Activated CD4-positive, alpha-beta T cell treated with anti-CD3 and anti-CD28 coated beads, Interleukin-2, Interleukin-4, amounts not matched to agents 100 ng/mL and 50 ng/mL, durations not matched to agents 16 hours and 8 hours (primary cell): ENCODE results near the gene ADIPOR2.

Experiments used
- DNase-seq: peaks from one replicate; pipeline ENCODE4 v3.0.0-alpha.2; 2020; ENCODE audit warnings: low spot score

Gene ADIPOR2

GRCh38 chr12:1830981-1831963, 140.4 kb downstream of the ADIPOR2 start:
- no peak for DNase-seq

DNA sequence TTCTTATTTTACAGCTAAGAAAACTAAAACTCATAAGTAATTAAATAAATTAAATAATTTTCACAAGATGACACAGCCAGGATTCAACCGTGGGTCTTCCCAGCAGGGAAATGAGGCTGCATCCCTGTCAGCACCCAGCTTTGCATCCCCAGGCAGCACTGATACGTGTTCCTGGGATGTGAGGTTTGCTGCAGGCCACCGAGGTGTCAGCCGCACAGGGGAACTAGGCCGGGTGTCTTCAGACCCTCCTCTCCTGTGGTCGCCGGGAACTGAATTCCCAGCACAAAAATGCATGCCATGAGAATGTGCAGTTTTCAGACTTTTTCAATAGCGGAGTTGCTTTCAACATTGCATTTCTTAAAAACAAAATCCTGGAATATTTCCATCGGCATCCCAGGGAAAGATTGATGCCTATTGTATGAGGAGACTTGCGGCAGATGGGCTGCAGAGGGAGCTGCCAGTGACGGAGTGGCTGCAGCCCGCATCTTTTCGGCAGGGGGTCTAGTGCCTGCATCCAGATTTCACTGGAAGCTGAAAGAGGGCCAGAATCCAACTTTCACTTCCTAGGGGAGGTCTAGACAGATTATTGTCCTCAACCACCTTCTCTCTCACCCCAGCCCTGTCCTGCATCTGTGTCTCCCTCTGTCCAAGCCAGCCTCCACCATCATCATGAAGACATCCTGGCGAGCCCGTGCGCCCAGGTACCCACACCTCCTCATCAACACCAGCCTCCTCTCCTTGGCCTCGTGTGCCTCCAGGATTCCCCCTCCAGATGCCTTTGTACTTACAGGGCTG, 142.1 kb downstream of the ADIPOR2 start:
- no peak for DNase-seq

GRCh38 chr12:1833596-1834028, 142.7 kb downstream of the ADIPOR2 start:
- DNase-seq, result no peak

DNA sequence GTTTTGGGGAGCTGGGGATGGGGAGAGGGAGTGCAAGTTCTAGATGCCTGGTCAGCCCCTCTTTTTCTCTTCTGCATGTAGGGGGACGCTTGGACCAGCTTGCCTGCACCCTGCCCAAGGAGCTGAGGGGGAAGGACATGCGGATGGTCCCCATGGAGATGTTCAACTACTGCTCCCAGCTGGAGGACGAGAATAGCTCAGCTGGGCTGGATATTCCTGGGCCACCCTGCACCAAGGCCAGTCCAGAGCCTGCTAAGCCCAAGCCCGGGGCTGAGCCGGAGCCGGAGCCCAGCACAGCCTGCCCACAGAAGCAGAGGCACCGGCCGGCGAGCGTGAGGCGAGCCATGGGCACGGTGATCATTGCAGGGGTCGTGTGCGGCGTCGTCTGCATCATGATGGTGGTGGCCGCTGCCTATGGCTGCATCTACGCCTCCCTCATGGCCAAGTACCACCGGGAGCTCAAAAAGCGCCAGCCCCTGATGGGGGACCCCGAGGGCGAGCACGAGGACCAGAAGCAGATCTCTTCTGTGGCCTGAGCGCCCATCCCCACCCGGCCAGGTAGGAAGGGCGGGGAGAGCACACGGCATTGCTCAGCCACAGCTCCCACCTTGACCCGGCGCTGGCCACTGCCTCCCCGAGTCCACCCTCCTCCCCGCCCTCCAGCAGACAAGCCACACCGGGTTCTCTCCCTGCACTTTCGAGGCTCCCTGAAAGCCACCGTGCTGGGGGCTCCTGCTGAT, 143.5 kb downstream of the ADIPOR2 start:
- no peak for DNase-seq

GRCh38 chr12:1835211-1836131, 144.6 kb downstream of the ADIPOR2 start:
- DNase-seq, result no peak

DNA sequence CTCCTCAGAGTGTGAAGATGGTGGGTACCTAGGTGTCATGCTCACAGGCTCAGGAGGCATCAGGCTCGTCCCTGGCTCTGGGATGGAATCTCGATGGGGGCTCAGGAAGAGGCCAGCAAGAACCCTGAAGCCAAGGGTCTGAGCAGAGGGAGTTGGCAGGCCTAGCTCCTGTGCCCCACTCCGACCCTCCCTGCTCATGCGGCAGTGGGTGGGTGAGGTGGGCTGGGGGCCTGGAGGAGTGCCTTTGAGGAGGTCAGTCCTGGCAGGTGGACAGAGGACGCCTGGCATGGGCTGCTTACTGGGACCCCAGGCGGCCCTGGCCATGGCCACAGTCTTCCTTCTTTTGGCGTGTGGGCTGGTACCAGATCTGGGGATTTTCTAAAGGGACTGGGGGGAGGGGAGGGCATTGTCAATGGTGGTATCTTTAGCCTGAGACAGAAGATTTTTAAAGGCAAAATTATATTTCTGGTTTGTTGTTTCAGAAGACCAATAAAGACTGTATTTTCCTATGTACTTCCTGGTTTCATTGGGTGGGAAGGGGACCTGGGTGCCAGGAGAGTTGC, 145.5 kb downstream of the ADIPOR2 start:
- DNase-seq, result no peak

- DNase-seq, result no peak
Measured at GRCh38 chr12:1836854-1837421, 146.1 kb downstream of the ADIPOR2 start.

DNA sequence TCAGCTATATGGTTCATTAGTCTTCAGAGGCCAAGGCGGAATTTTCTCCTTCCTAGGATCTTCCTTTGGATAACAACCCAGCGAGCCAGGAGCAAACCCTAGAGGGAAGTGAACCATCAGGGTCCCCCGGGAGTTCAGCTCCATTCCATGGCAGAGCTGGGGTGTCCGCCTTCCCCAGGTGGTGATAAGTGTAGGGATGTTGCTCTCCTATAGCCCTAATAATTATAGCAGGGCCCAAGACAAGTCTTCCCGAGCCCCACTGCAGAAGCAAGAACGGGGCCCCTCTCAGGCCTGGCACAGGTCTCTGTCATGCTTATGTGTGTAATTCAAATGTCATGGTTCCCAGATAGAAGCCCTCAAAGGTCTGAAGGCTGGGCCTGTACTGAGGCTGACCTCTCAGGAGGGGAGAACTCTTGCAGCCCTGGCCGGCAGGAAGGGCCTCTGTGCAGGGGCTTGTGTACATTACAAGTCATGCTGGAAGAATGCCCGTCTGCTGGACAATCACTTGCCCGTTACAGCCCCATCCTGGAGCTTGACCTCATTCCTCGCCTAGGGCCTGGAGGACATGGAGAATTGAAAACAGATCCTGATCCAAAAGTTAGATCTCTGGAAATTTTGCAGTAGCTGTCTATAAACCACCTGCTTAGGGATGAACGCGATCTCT, 146.8 kb downstream of the ADIPOR2 start:
- DNase-seq, result no peak
